IPS DF 19.7 (cell line): Measurements from ENCODE around the gene PIGL.
"Not testable (repeated sequence)": the region's sequence is repeated elsewhere in the genome, so short reads cannot be mapped to it uniquely, and the experiment has no call there.

ENCODE experiments used
- DNase-seq: peaks from one replicate; pipeline ENCODE4 v3.0.0-alpha.2; 2013; ENCODE audit warnings: low read depth, low spot score

The PIGL gene

GRCh38 chr17:16217002-16217635 lies at the start of gene PIGL:
Gene PIGL (plus strand): TSS chr17:16217210. CDS start chr17:16217227, 17 bp downstream.
- peak; percentile 65 for DNase-seq

- no peak for DNase-seq
Observed at GRCh38 chr17:16171613-16172012, 45.4 kb upstream of the PIGL start.

GRCh38 chr17:16178836-16179235 lies 38.2 kb upstream of the PIGL start:
- DNase-seq = no peak

GRCh38 chr17:16181581-16181980 lies 35.4 kb upstream of the PIGL start:
- DNase-seq = no peak

GRCh38 chr17:16187642-16188041 lies 29.4 kb upstream of the PIGL start:
- DNase-seq = no peak

- no peak for DNase-seq
Observed at GRCh38 chr17:16189791-16190348, 27.1 kb upstream of the PIGL start.

GRCh38 chr17:16190703-16191360 lies 26.2 kb upstream of the PIGL start:
- no peak for DNase-seq

- no peak for DNase-seq
Observed at GRCh38 chr17:16191604-16192003, 25.4 kb upstream of the PIGL start.

GRCh38 chr17:16194307-16194835 lies 22.6 kb upstream of the PIGL start:
- DNase-seq = not testable (repeated sequence)

GRCh38 chr17:16197276-16197675 lies 19.7 kb upstream of the PIGL start:
- DNase-seq = no peak

GRCh38 chr17:16199093-16199492 lies 17.9 kb upstream of the PIGL start:
- DNase-seq = no peak

GRCh38 chr17:16201693-16202131 lies 15.3 kb upstream of the PIGL start:
- DNase-seq = not testable (repeated sequence)

GRCh38 chr17:16202554-16203500 lies 14.2 kb upstream of the PIGL start:
- DNase-seq = not testable (repeated sequence)

- DNase-seq = not testable (repeated sequence)
Observed at GRCh38 chr17:16204763-16205162, 12.2 kb upstream of the PIGL start.

GRCh38 chr17:16211590-16211989 lies 5.4 kb upstream of the PIGL start:
- DNase-seq = no peak

- DNase-seq = no peak
Observed at GRCh38 chr17:16212793-16213192, 4.2 kb upstream of the PIGL start.

- no peak for DNase-seq
Observed at GRCh38 chr17:16214190-16215001, 2.6 kb upstream of the PIGL start.

- DNase-seq = no peak
Observed at GRCh38 chr17:16215002-16215272, 2.1 kb upstream of the PIGL start.

GRCh38 chr17:16215273-16215964 lies 1.6 kb upstream of the PIGL start, which contains the start of gene NCOR1:
Gene NCOR1 (minus strand): TSS chr17:16215534. CDS start chr17:16194569, 20,965 bp downstream.
- DNase-seq = peak; percentile 69

GRCh38 chr17:16215965-16216316 lies 1.1 kb upstream of the PIGL start:
- DNase-seq = peak; percentile 42
